Endothelial cell of umbilical vein (primary cell): ENCODE measurements around the gene AP2B1. TPM values are rescaled to one million over a fixed set of nuclear protein-coding genes. Genes with fewer than 3 reads are reported as not detected.

Source experiments
- BruUV-seq: library from RNA; stranded (reverse); fragments of 400-500 nt; replicated peaks from 2 replicates; lab custom pipeline; 2021; lab: Mats Ljungman, UMichigan
- CTCF ChIA-PET: fragments of 300-600, 350-600 bp; sonication (Branson Sonifier 250); formaldehyde crosslinking; loops from one replicate; lab custom pipeline; 2021; ENCODE audit warnings: antibody characterized with exemption, inconsistent platforms; lab: Charles Lee
- POLR2A ChIA-PET: fragments of 300-600, 350-600 bp; sonication (Branson Sonifier 250); formaldehyde crosslinking; loops from one replicate; lab custom pipeline; 2021; ENCODE audit warnings: antibody characterized with exemption, inconsistent platforms; lab: Charles Lee
- DNase-seq: peaks from one replicate; pipeline ENCODE4 v3.0.0-alpha.2; 2011; ENCODE audit warnings: low read depth, low spot score
- FAIRE-seq: peaks from 2 replicates; lab custom pipeline; 2011; peaks lifted over from hg19 to GRCh38; lab: Jason Lieb, UNC
- H2AFZ ChIP-seq: 2 replicates; pipeline ENCODE4 v1.6.0; 2012; ENCODE audit warnings: low read depth, low read length, control low read depth, inconsistent platforms
- H3K27ac ChIP-seq: 2 replicates; pipeline ENCODE4 v1.5.1; 2011; ENCODE audit warnings: low read depth, mild to moderate bottlenecking, control low read depth, low read length, moderate library complexity; ENCODE audit not compliant: insufficient read depth
- H3K27me3 ChIP-seq, 2 experiments: 2 replicates each; pipeline versions ENCODE4 v1.6.0 to v1.6.1; 2011; ENCODE audit warnings: low read length in 2 of 2, mixed read lengths in 1 of 2; ENCODE audit not compliant: control insufficient read depth in 2 of 2, insufficient read depth in 2 of 2
- H3K36me3 ChIP-seq, 2 experiments: 2 replicates in 1 of 2; 3 replicates in 1 of 2; pipeline ENCODE4 v1.5.1; 2011; ENCODE audit warnings: low read length in 2 of 2, mild to moderate bottlenecking in 1 of 2, moderate library complexity in 1 of 2; ENCODE audit not compliant: control insufficient read depth in 2 of 2, insufficient read depth in 2 of 2; ENCODE audit errors: extremely low read depth in 1 of 2
- H3K4me1 ChIP-seq: 3 replicates; pipeline ENCODE4 v1.5.1; 2011; ENCODE audit warnings: mild to moderate bottlenecking, low read length; ENCODE audit not compliant: control insufficient read depth, insufficient read depth; ENCODE audit errors: extremely low read depth
- H3K4me2 ChIP-seq: 2 replicates; pipeline ENCODE4 v1.6.1; 2011; ENCODE audit warnings: low read length, control low read depth, mixed read lengths; ENCODE audit not compliant: insufficient read depth
- H3K4me3 ChIP-seq, 3 experiments: fragments of 200-600 bp in 1 of 3; sonication (generic), shearing (Covaris generic) in 1 of 3; replicated peaks in 1 of 3; 2 replicates each; pipeline ENCODE4 v1.5.1; 2011 to 2016; ENCODE audit warnings: control low read depth in 3 of 3, low read length in 3 of 3, mild to moderate bottlenecking in 2 of 3, inconsistent platforms in 1 of 3, low read depth in 1 of 3, moderate library complexity in 1 of 3; ENCODE audit not compliant: insufficient read depth in 1 of 3
- H3K79me2 ChIP-seq: 2 replicates; pipeline ENCODE4 v1.6.0; 2012; ENCODE audit warnings: low read length, inconsistent platforms; ENCODE audit not compliant: control insufficient read depth, insufficient read depth
- H3K9ac ChIP-seq: replicated peaks from 2 replicates; pipeline ENCODE3; 2011; ENCODE audit warnings: low read length, control low read depth; ENCODE audit not compliant: insufficient read depth; ENCODE audit errors: extremely low read depth
- H3K9me1 ChIP-seq: replicated peaks from 3 replicates; pipeline ENCODE4 v1.6.0; 2011; ENCODE audit warnings: mild to moderate bottlenecking, low read length; ENCODE audit not compliant: control insufficient read depth, insufficient read depth; ENCODE audit errors: extremely low read depth
- H3K9me3 ChIP-seq: replicated peaks from 2 replicates; pipeline ENCODE4 v1.5.1; 2012; ENCODE audit warnings: low read length, inconsistent platforms; ENCODE audit not compliant: control insufficient read depth, insufficient read depth
- H4K20me1 ChIP-seq: replicated peaks from 2 replicates; pipeline ENCODE3; 2011; ENCODE audit warnings: mild to moderate bottlenecking, low read length; ENCODE audit not compliant: control insufficient read depth, insufficient read depth; ENCODE audit errors: extremely low read depth
- CTCF ChIP-seq, 2 donors: IDR thresholded peaks; 1 replicate in 1 of 2; 2 replicates in 1 of 2; pipeline ENCODE4 v1.5.1; 2011; ENCODE audit warnings: low read length in 2 of 2, mild to moderate bottlenecking in 2 of 2, moderate library complexity in 2 of 2, control low read depth in 1 of 2, inconsistent platforms in 1 of 2, low read depth in 1 of 2; ENCODE audit not compliant: insufficient read depth in 1 of 2; ENCODE audit errors: extremely low read depth in 1 of 2
- GATA2 ChIP-seq: IDR thresholded peaks from 2 replicates; pipeline ENCODE4 v1.7.0; 2011; ENCODE audit warnings: low read depth, mild to moderate bottlenecking, moderate library complexity, mixed read lengths, low read length; ENCODE audit not compliant: insufficient read length, insufficient read depth
- JUN ChIP-seq: IDR thresholded peaks from 2 replicates; pipeline ENCODE4 v1.6.1; 2011; ENCODE audit warnings: borderline replicate concordance, low read depth; ENCODE audit not compliant: insufficient read length, insufficient read depth
- MAX ChIP-seq: IDR thresholded peaks from 2 replicates; pipeline ENCODE4 v1.6.1; 2011; ENCODE audit not compliant: insufficient read depth, insufficient read length
- MYC ChIP-seq: IDR thresholded peaks from one replicate; pipeline ENCODE4 v1.6.1; 2011; ENCODE audit warnings: mild to moderate bottlenecking, low read depth, low read length
- POLR2AphosphoS5 ChIP-seq: IDR thresholded peaks from 2 replicates; pipeline ENCODE4 v1.6.1; 2012; ENCODE audit warnings: low read depth, mild to moderate bottlenecking, control low read depth, low read length, moderate library complexity; ENCODE audit not compliant: insufficient read depth
- dilution Hi-C: fragments of 300-500 bp; cut with MboI; formaldehyde crosslinking; loops from one replicate; pipeline ENCODE4 v1.15.0; 2019; ENCODE audit warnings: low sequenced_read_pairs; ENCODE audit not compliant: extremely low pct_ligation_motif_present
- intact Hi-C: fragments of 100-400 bp; cut with micrococcal nuclease; formaldehyde crosslinking; loops from one replicate; pipeline ENCODE4 v1.10.0; 2022
- polyA plus RNA-seq, 4 experiments: library from polyadenylated mRNA; depleted of rRNA in 3 of 4; stranded (reverse) in 3 of 4; unstranded in 1 of 4; fragments of >200 nt; gene quantifications; 2 replicates each; pipeline versions ENCODE4 v1.2.1 to v1.2.3, GENCODE V29; 2011 to 2012; ENCODE audit warnings: missing spikeins in 1 of 4
- total RNA-seq: library from RNA; stranded (reverse); gene quantifications from 2 replicates; pipeline ENCODE4 v1.2.3, GENCODE V29; 2021

AP2B1 gene
- total and polyA plus RNA-seq, 2 donors (not counting 3 experiments of a cell fraction or from before 2014, with no cell fraction given): 106 to 198 TPM

GRCh38 chr17:35653619-35654361 is 66.7 kb downstream of the AP2B1 start:
- H3K27me3 ChIP-seq: no peaks in the 10 kb centered on the region
- TF ChIP-seq CTCF (IDR thresholded peaks at IDR 0.05; ENCODE audit: extremely low read depth in 1 of 2, insufficient read depth in 1 of 2, low read depth in 1 of 2, low read length in 2 of 2) (no peak), JUN (no peak), GATA2 (no peak), POLR2AphosphoS5 (no peak), MAX (no peak), MYC (no peak)
- H3K9me1 ChIP-seq: no peaks in the 10 kb centered on the region
- FAIRE-seq (no peak), DNase-seq (no peak)
- H3K4me3 ChIP-seq: no peak overlapping the region
- no TSS peak for BruUV-seq
- dilution Hi-C loops: no loop called here
- no peaks in the 10 kb centered on the region for H4K20me1 ChIP-seq
- POLR2A ChIA-PET: no interaction called here
- CTCF ChIA-PET: interaction anchor here (1.1 to 2.4 kb wide), 4 partner anchors 10 to 94 kb away, joined by 3 to 10 read pairs (median 6); no protein-coding TSS in a partner anchor
- H3K9me3 ChIP-seq: no peaks in the 10 kb centered on the region
- no peaks in the 10 kb centered on the region for H3K4me1 ChIP-seq
- H3K36me3 ChIP-seq: peaks cover 7 to 14% of the 10 kb centered on the region in 2 experiments
- H3K79me2 ChIP-seq: peaks cover 15% of the 10 kb centered on the region
- no peak overlapping the region for H3K4me2 ChIP-seq
- H2AFZ ChIP-seq: no peak overlapping the region
- no peak overlapping the region for H3K27ac ChIP-seq
- intact Hi-C loops: no loop called here
- H3K9ac ChIP-seq: no peak overlapping the region
